Stimulated activated CD4-positive, alpha-beta T cell treated with anti-CD3 and anti-CD28 coated beads, Interleukin-1b, Interleukin-23, amount 100 ng/mL, for 1 hour (primary cell): Measurements from ENCODE around the gene ATXN1.

Source experiments
- DNase-seq, 2 donors: peaks; one replicate each; pipeline ENCODE4 v3.0.0-alpha.2; 2020; ENCODE audit warnings: low read depth in 2 of 2

The ATXN1 gene

GRCh38 chr6:16335176-16335575 lies 426.1 kb downstream of the ATXN1 start:
- no peak for DNase-seq

DNA sequence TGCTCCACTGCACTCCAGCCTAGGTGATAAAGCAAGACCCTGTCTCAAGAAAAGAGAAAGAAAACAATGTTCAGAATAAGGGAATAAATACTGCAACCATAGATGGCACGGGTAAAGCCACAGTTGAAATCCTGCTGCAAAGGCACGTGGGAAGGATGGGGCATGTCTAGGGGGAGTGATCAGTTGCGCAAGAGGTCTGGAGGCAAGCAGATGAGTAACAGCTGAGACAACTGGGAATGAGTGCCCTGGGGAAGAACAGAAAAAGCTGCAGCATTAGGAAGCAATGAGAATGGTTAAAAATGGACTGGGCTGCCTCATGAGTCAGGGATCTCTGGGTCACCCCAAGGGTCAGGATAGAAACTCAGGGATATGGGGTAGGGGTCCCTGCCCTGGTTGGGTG lies 426.6 kb downstream of the ATXN1 start:
- no peak for DNase-seq

GRCh38 chr6:16333580-16333979 lies 427.7 kb downstream of the ATXN1 start:
- no peak for DNase-seq

GRCh38 chr6:16332175-16332542 lies 429.1 kb downstream of the ATXN1 start:
- peak; percentile 64 to 77 for DNase-seq

GRCh38 chr6:16331384-16332174 lies 429.7 kb downstream of the ATXN1 start:
- peak; percentile 19 to 37 for DNase-seq

DNA sequence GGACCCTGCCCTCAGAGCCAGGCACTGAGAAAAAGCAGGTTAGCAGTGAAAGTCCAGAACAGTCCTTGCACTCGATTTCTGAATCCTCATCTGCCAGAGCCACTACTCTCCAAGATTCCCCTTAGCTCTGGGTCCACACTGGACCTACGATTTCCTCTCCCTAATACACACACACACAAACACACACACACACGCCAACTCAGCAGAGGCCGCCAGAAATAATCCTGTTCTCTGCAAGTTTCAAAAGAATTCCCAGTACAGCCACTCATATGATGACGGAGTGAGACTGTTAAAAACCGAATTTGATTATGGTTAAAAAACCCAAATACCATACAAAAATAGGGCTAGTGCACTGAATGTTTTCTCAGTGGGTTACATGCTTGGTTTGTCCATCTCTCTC lies 432.0 kb downstream of the ATXN1 start:
- no peak for DNase-seq

DNA sequence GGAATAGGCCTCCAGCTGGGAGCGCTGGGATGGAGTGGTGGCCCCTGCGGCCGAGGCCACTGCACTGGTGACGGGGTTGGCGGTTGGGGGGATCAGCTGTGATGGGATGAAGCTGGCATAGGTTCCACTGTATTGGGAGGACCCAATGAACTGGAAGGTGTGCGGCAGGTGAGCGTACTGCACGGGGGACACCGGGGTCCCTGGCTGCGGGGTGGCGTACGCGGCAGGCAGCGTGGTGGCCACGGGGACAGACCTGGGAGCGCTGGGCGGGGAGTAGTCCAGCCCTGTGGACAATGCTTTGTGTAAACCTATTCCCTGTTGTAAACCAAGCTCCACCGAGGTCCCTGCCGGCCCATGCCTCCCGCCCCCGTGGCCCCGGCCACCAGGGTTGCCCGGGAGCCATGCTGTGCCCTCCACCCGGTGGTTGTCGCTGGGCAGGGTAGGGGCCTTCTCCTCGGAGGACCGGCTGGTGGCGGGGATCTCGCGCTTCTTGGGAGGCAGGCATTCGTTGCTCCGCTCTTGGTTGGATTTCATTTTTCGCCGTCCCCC lies 433.4 kb downstream of the ATXN1 start:
- DNase-seq, result no peak

DNA sequence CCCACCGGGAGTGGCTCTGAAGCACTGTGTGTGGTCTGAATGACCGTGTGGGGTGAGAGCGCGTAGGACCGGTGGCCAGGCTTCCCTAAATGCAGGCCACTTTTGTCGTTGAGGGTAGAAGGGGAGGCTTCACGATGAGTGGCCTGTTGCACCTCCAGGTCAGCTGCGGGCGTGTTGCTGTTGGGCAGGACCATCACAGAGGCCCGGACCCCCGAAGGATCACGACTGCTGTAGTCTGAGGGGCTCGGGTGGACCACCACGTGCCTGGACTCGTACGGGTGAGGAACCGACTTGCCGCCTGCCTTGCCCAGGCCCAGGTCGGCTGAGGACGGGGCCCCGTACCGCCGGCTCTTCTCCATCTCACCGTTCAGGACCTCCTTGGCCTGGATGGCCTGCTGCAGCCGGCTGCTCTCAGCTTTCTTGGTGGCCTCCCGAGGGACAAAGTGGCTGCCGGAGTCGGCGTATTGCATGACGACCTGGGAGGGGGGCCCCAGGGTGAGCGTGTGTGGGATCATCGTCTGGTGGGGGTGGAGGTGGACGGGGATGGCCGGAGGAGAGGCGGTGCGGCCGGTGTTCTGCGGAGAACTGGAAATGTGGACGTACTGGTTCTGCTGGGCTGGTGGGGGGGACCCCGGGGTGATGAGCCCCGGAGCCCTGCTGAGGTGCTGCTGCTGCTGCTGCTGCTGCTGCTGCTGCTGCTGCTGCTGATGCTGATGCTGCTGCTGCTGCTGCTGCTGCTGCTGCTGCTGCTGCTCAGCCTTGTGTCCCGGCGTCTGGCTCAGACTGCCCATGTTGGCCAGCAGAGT lies 434.1 kb downstream of the ATXN1 start:
- DNase-seq, result no peak

- DNase-seq, result no peak
Measured at GRCh38 chr6:16326531-16326930, 434.7 kb downstream of the ATXN1 start.

- DNase-seq, result no peak
Measured at GRCh38 chr6:16324606-16325225, 436.5 kb downstream of the ATXN1 start.

- DNase-seq, result no peak
Measured at GRCh38 chr6:16324184-16324583, 437.1 kb downstream of the ATXN1 start.

GRCh38 chr6:16322666-16323312 lies 438.5 kb downstream of the ATXN1 start:
- DNase-seq, result peak; percentile 27 to 39

GRCh38 chr6:16321826-16322225 lies 439.4 kb downstream of the ATXN1 start:
- no peak for DNase-seq

DNA sequence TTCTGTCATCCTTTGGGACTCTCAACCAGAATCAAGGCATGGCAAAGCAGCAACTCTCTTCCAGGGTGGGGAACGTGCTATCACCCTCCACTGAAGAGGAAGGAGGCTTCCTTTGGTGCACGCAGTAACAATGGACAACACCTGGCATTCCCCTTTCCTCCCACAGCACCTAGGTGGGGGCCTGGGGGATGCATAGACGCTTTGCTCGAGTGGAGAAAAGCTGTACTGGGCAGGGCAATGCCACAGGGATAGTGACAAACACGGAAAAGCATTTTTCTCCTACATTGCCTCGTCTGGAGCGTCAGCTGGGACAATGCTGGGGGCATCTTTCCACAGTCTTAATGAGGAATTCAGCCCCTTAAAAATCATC lies 439.9 kb downstream of the ATXN1 start:
- DNase-seq, result no peak

DNA sequence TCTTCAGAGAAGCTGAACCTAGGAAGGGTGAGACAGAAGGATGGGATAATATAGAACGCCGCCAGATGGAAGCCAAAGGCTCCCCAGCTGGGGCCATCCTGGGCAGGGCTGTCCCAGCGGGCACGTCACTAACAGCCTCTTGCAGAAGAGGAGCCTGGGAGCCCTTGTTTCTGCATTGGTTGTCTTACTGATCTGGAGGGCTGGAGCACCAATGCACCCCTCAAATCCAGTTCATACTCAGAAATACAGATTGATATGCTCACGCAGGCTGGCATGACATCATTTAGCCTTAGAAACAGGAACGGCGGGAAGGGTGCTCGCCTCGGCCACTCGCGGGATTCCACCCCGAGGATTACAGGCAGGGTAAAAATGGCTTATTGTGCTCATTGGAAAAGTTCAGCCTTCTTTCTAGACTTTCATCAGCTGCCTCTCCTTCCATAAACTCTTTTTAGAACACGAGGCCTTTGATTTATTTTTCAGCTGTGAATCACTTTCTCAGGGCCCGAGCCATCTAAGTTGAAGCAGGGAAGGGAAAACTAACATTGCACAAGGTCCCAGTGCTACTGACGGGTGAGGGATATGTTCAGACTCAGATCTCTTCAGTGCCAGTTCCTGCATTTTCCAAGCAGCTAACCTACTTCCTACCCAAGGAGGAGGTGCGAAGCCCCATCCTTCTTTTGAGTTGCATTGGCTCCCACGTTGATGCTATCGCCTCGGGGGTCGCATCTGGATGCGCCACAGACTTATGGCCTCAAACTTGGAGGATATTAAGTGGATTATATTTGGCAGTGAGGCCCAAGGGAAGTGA lies 440.5 kb downstream of the ATXN1 start:
- DNase-seq, result no peak

DNA sequence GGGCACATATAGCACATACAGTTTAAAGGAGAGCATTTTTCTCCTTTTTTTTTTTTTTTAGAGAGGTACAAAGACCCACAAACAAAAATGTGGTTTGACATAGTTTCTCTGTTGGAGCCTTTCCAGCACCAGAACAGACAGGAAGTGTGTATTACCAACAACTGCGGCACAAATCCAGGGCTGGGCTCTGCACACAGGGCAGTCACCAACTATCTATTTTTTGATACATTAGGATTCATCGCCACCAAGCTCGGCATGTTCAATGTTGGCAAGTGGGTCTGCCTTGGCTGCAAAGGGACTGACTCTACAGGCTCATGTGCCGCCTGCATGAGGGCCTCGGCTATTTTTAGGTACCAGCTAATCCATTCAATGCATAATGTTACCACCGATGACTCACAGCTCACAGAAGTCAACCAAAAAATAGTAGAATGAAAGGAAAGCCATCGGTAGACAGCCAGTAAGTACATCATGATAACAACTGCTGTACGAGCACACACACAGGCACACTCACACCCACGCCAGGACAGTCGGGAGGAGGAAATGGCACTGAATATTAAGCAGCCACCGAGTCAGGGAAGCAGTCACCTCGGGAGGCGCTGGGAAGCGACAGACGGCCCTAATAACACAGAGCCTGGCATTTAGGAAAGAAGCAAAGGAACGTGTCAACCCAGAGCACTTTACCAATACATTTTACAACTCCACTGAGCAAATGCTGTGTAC lies 441.3 kb downstream of the ATXN1 start:
- DNase-seq, result peak; percentile 27 to 35

DNA sequence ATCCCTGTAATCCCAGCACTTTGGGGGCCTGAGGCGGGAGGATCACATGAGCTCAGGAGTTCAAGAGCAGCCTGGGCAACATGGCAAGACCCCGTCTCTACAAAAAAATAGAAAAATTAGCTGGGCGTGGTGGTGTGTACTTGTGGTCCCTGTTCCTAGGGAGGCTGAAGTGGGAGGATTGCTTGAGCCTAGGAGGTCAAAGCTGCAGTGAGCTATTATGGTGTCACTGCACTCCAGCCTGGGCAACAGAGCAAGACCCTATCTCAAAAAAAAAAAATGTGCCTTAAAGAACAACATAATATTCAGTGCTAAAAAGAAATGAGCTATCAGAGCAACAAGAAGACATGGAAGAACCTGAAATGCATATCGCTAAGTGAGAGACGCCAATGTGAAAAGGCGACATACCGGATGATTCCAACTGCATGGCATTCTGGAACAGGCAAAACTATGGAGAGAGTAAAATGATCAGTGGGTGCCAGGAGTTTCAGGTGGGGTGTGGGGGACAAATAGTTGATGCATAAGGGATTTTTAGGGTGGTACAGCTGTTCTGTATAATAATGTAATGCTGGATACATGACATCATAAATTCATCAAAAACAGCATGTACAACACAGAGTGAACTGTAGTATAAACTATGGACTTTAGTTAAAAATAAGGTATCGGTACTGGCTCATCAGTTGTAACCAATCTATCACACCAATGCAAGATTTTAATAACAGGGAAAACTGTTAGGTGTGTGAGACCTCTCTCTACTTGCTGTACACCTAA lies 442.1 kb downstream of the ATXN1 start:
- DNase-seq, result no peak

GRCh38 chr6:16318538-16318937 lies 442.7 kb downstream of the ATXN1 start:
- DNase-seq, result no peak

- DNase-seq, result no peak
Measured at GRCh38 chr6:16316741-16317251, 444.5 kb downstream of the ATXN1 start.
